Stimulated activated CD8-positive, alpha-beta memory T cell treated with anti-CD3 and anti-CD28 coated beads, Interleukin-7, amount 100 ng/mL, for 1 hour (primary cell): ENCODE measurements around the gene NUDCD2.

Experiments used
- DNase-seq, 2 donors: peaks; one replicate each; pipeline ENCODE4 v3.0.0-alpha.2; 2020; ENCODE audit warnings: low read depth in 2 of 2

The NUDCD2 gene, protein sequence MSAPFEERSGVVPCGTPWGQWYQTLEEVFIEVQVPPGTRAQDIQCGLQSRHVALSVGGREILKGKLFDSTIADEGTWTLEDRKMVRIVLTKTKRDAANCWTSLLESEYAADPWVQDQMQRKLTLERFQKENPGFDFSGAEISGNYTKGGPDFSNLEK

DNA sequence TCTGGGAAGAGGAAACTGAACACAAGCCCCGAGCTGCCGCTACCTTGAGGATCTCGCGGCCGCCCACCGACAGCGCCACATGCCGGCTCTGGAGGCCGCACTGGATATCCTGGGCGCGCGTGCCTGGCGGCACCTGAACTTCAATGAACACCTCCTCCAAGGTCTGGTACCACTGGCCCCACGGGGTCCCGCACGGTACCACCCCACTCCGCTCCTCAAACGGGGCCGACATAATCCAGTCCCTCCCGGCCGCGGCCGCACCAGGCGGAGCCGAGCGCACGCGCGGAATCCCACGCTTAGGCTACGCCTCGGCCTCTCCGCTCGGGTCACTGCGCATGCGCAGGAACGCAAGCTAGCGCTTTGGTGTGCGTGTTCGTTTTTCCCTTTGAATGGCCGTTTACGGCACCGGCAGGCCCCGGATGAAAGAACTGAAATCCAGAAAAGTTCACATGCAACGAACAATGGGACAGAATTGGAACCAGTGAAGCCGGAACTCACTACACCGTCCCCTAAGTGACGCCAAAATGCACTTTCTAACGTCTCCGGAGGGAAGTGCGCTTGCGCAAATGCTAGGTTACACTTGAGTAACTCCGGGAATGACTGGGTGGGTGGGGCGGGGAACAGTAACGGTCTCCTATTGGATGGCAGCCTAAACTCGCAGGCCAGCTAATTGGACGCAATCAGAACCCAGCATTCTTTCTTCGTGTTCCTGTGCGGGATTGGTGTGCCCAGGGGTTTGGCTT lies at the start of gene NUDCD2:
Gene NUDCD2, minus strand, starts transcription at position 284 of the 743 bp plus-strand sequence. Its CDS starts 52 bp downstream, at position 232.
- DNase-seq = peak; percentile 85 to 91

DNA sequence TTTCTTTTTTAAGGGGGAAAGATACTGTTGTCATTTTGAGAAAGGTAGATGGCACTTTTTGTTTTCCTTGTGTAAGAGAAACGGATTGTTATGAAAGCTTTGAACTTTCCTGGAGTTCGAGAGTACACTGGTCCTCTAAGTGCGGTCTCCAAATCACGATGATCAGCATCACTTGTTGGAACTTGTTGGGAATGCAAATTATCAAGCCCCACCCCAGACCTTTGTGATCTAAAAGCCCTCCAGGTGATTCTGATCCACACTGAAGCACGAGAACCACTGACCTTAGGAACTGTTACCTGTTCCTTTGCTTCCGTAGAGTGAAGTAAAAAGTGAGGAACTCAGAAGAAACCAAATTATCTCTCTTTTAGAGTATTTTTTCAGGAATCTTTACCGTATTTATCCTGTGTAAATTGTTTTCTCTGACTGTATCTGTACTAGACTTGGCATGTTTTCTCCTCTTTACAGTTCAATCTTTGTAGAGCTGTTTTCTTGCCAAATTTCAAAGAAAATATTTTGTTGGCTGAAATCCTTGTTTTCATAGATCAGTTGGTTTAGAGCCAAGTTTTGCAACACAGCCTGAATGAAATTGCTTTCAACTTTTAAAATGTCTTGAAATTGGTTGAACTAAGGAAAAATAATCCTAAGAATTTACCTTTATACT lies 49.5 kb upstream of the NUDCD2 start:
- DNase-seq = no peak

- DNase-seq = no peak
These were observed 48.9 kb upstream of the NUDCD2 start for GRCh38 chr5:163508753-163509152.

DNA sequence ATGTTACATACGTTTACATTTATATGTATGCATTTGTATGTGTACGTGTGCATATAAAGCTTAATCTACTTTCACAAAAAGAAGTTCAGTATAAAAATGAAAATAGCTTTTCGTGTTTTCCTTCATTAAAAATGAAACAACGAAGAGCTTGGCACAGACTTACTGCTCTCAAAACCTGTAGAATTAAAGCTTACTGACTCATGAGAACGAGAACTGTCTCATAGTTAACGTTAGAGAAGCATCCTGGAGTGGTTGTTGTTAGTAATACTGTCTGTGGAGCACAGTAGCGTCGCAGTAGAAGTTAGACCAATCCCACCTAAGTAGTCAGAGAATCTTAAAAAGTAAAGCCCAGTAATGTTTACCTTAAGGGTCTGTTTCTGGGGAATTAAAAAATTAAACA lies 46.8 kb upstream of the NUDCD2 start:
- DNase-seq = no peak

DNA sequence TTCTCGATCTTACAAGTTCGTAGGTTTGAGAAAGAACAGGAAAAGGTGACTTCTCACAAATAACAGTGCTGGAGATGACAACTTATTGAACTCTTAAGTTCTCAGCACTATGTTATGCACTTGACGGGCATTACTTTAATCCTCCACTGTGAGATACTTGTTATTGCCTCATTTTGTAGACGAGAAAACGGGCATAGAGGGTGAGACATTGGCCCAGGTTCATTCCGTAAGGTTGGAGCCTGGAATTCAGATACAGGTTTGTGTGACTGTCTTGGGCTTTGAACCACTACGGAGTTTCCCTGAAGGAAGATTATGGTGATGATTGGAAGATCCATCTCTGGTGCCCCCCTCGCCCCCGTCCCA lies 46.2 kb upstream of the NUDCD2 start:
- DNase-seq = no peak

DNA sequence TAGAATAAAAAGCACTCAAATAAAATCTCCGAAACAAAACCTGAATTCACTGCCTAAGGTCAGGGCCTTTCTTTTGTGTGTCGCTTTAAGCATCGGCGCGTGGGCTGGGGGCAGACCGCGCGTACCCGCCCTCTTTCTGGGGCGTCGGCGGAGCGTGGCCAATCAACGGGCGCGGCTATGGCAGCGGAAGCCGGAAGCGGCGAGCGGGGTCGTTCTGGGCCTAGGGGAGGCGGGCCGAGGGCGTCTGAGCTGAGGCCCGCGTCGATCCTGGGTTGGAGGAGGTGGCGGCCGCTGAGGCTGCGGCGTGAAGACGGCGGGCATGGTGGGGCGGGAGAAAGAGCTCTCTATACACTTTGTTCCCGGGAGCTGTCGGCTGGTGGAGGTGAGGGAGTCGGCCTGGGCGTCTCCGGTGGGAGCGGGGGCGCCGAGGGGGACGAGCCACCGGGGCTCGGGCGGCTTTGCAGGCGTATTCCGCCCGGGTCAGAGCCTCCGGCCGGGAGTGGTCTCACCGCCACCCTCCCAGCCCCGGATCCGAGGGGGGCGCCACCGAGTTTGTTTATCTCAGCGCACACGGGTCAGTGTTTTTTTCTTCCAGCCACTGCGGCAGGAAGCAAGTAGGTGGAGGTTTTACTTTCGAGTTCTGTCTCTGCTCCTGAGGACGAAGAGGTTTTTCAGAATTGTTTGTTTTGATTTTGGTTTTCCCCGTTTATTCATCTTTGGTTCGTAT lies 45.6 kb upstream of the NUDCD2 start, which contains the start of gene MAT2B:
Gene MAT2B, plus strand, starts transcription at position 252 of the 727 bp plus-strand sequence. Its CDS starts 68 bp downstream, at position 320.
- peak; percentile 85 to 89 for DNase-seq

DNA sequence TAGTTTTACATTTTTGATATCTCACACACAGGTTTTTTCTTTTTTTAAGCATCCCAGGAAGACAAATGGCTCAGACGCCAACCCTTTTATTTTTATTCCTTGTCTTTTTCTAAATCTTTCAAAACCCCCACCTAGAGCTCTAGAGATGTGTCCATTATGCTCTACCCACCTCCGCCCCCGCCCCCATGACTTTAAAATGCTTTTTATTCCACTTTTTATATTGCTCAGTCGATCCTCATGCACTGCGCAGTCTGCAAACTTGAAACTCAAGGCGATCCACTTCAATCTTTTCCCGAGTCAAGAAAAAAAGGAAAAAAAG lies 45.1 kb upstream of the NUDCD2 start:
- DNase-seq = no peak

GRCh38 chr5:163504079-163504931 lies 44.4 kb upstream of the NUDCD2 start:
- DNase-seq = peak in 1 of 2 donors; percentile 2

DNA sequence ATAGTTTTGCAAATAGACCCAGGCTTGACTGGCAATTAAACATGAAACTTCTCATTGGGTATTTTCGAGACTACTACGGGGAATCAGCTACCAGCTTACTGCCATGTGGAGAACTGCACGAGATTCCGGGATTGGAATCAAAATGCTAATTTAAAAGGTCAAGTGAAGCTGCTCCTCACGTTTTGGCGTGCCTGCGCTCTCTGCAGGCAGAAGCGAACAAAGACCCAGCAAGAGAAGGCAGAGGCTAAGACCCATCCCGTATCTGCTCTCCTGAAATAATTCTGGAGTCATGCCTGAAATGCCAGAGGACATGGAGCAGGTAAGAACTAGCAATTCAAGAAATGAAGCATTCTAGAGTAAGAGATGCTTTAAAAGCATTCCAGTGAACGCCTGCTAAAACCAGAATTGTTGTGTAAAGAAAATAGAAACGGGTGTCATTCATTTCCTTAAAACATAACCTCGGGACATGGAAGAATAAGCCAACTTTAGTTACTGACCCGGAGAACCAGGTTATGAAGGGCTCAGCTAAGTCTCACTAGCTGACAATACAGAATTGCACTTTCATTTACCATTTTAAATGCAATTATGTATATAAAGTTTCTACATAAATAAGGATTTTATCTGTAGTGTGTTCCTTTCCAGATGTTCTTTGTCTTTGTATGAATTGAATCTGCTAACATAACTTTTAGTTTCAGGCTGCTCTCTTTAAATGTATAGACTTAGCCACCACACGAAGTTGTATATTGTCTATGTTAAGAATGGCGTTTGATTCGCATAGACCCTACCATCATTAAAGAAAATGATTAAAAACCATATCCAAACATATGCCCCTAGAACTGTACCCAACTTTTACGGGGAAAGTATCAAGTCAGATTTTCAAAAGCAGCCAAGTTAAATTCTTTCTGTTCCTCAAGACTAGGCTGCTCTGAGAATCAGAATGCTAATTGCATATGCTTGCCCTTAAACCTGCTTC lies 43.5 kb upstream of the NUDCD2 start:
- no peak for DNase-seq

DNA sequence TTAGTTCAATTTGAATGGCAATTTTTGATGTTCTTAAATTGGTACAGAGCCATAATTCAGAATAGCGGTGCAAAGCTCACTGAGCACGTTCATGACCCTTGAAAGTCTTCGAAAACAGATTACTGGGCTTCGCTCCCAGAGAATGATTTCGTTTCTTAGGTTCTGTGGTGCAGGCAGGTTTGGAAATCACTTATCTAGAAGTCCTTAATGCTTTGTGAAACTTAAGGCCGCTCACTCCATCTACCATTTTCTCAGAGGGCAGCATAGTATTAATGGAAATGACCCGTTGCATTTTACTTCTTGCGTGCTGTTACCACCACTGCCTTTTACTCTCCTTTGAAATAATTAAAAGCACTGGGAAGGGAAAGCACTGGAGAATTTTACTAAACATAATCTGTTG lies 42.6 kb upstream of the NUDCD2 start:
- DNase-seq = no peak

GRCh38 chr5:163498886-163499285 lies 39.0 kb upstream of the NUDCD2 start:
- no peak for DNase-seq

DNA sequence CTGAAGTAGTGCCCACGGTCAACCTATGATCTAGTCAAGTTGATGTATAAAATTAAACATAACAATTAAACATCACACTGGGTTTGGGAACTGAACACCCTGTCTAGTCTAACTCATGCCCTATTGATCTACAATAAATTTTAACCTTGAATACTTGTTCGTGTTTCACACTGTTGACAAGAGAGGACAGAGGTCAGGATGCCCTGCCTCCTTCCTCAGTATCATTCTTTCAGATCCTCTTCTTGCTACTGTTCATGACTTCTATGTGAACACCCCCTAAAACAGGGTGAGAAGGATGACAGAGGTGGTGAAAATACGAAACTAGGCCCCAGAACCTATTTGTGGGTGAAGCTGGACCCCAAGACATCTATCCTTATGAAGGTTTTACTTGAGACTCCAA lies 37.4 kb upstream of the NUDCD2 start:
- DNase-seq = no peak

- DNase-seq = no peak
These were observed 36.4 kb upstream of the NUDCD2 start for GRCh38 chr5:163496286-163496685.

DNA sequence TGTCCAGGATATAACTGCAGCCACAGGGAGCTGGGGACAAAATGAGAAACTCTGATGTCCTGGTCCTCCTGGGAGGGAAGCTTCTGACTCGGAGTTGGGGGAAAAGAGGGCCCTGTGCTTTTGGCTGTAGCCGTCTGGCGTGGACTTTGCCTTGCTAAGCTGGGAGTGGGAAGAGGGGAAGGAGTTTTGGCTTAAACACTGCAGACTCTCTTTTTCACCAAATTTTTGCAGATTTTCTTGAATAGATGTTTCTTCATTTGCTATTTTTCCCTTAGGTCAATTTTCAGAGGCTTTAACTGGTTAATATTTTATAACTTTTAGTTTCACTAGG lies 29.8 kb upstream of the NUDCD2 start:
- DNase-seq = no peak

GRCh38 chr5:163489055-163489744 lies 29.3 kb upstream of the NUDCD2 start:
- DNase-seq = no peak

DNA sequence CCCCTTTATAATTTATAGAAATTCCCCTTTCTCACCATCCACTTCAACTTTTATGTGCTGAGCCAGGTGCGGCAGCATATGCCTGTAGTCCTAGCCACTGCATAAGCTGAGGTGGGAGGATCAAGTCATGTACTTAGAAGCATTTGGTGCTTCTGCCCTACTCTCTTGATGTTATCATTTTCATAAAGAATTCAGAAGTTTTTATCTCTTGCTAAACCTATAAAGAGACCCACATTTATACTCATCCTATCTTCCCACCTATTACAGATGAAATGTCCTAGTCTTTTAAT lies 19.0 kb upstream of the NUDCD2 start:
- no peak for DNase-seq

- DNase-seq = no peak
These were observed 18.5 kb upstream of the NUDCD2 start for GRCh38 chr5:163478126-163478981.

DNA sequence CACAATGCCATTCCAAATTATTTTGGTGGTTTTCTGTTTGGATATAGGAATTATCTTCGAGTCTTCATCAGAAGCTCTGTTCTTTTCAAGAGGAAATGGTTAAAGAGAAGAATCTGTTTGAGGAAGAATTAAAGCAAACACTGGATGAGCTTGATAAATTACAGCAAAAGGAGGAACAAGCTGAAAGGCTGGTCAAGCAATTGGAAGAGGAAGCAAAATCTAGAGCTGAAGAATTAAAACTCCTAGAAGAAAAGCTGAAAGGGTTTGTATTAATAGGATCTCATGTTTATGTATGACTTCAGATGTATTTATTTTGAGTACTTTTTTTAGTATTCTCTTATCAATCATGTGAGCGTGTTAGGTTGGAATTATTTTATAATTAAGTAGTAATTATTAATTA lies 15.5 kb upstream of the NUDCD2 start:
- DNase-seq = no peak

GRCh38 chr5:163473635-163474243 lies 13.8 kb upstream of the NUDCD2 start:
- no peak for DNase-seq
